HG03196 (cell line): ENCODE data around the gene RABEP1.
A peak's percentile ranks its signal among the peaks of the same experiment; 100 is the strongest.
"Not testable (repeated sequence)": the region's sequence is repeated elsewhere in the genome, so short reads cannot be mapped to it uniquely, and the experiment has no call there.

Source experiments
- ATAC-seq: cut with Tn5 transposase; IDR thresholded peaks from one replicate; pipeline ENCODE4 v1.9.1; 2021; ENCODE audit not compliant: unreplicated experiment

The RABEP1 gene

DNA sequence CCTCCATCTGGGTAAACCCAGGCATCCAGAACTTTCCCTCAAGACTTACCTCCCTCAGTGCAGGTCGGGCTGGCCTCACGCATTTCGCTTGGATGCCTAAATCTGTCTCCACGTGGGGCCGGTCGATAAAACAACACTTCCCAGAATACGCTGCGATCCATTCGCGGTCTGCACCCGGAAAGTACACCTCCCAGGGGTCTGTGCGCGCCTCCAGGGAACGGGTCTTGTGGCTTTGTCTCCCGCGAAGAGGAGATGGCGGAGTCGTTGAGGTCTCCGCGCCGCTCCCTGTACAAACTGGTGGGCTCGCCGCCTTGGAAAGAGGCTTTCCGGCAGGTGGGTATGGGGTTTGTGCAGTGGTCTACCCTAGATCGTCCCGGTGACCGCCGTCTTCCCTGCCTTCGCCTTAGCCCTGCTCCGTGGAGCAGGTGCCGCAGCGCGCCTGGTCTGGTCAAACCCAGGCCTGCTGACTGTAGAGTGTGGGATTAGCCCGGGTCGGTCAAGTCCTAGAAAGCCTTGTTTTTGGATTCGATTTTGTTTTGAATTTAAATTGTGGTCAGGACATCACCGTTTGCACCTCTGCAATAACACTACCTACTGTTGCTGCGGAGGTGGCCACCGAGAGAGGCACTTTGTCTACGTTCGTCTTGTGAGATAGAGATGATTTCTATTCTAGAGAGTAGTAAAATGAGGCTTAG, 138.0 kb downstream of the RABEP1 start, which contains the start of gene RPAIN:
RPAIN (plus strand) TSS at position 224 of the 695 bp plus-strand sequence; CDS start at position 253, 29 bp downstream.
- peak; percentile 64 for ATAC-seq

DNA sequence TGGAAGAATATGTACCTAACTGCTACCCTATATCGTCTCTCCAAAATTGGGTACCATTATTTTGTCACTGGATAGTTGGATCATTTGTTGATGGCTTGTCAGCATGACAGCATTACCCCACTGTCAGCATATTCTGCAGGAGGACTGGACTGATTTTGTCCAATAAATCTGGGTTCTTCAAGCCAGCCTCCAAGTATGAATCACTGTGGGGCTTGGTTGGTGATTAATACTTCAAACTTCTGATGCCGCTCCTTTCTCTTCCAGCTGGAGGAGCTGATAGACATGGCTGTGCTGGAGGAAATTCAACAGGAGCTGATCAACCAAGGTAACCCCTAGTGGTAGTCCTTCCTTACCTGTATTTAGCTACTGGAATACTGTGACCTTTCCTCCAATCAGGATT, 140.4 kb downstream of the RABEP1 start:
- no peak for ATAC-seq

DNA sequence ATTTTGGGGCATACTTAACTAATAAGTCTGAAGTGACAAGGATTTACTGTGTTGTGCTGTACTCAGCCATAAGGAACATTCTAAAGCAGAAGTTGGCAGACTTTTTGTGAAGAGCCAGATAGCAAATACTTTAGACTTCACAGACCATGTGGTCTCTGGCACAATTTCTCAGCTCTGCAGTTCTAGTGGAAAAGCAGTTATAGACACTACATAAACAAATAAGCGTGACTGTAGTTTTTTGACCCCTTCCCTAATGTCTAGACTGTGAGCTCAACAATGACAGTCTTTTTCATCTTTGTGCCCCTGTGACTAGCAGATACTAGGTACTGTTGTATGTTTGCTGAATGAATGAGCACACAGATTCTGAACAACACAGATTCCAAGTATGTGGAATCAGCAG, 142.8 kb downstream of the RABEP1 start:
- ATAC-seq: no peak

GRCh38 chr17:5425826-5426225, 143.7 kb downstream of the RABEP1 start:
- no peak for ATAC-seq

GRCh38 chr17:5429191-5429887, 147.3 kb downstream of the RABEP1 start:
- ATAC-seq: no peak

DNA sequence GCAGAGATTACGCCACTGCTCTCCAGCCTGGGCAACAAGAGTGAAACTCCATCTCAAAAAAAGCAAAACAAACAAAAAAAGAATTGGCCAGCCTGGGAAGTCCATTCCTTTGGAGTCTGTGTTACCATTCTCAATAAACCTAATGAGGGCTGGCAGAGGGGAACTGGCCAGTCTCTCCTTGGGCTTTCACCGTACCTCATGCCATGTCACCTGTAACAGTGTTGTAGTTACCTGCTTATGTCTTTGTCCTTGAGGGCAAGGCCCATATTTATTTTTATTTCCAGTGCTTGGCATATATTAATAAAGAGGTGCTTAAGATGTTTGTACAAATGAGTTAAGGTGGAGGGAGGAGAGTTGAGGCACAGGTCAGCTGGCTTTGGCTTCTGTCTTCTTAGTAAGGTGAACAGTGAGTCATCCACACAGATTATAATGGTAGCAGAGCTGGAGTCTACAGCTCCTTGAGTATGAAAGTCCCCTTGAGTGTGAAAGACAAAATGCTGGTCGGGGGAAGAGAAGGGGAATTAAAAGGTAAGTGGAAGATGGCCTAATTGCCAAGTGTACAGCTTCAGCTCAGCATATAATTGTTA, 148.4 kb downstream of the RABEP1 start:
- ATAC-seq: no peak

- not testable (repeated sequence) for ATAC-seq
Measured at GRCh38 chr17:5431234-5431633, 149.2 kb downstream of the RABEP1 start.

DNA sequence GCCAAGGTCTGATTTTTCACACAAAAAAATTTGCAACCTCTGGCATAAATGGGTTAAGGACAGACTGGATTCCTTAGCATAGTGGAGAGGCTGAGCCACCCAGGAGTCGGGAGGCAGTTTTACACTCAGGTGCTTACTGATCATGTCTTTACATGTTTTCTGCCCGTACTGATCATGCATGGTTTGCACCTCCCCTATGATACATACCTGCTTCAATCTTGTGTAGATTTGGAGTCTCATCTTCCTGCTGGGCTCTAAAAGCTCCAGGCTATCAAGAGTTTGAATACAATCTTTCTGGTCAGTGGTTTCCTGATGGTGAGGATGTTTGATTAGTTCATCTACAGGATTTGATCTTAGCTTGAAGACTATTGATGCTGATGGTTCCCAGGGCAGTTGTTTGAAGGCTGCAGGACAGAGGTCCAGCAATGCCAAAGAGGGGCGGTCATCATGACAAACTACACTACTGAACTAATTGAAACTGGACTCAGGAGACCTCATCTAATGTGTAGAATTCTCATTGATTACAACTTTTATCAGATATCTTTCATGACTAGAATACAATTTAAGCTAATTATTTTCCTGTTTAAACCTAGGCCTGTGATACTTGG, 150.0 kb downstream of the RABEP1 start:
- ATAC-seq: no peak

DNA sequence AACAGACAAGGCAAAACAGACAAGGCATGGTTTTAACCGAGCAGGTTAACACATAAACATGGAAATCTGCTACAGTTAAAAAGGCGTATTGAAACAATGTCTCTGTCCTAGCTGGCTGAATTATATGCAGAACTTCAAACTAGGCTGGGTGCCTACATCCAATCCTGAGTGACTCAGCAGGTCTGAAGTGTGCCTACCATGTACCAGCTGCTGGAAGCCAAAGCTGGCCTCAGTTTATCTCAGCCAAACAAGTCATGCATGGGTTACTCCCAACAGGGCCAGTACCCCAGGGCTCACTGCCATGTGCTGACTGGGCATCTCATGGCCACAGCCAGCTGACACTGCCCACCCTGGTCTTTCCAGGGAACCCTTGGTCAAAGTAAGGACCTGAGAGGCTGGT, 152.9 kb downstream of the RABEP1 start:
- no peak for ATAC-seq
